HG03460 (cell line): Measurements from ENCODE around the gene WASHC1.
"Not testable (repeated sequence)": the region's sequence is repeated elsewhere in the genome, so short reads cannot be mapped to it uniquely, and the experiment has no call there.

Source experiments
- ATAC-seq: cut with Tn5 transposase; IDR thresholded peaks from one replicate; pipeline ENCODE4 v1.9.1; 2021; ENCODE audit not compliant: unreplicated experiment

Gene WASHC1

GRCh38 chr9:14129-14809 lies 15.0 kb downstream of the WASHC1 start:
- ATAC-seq = not testable (repeated sequence)

DNA sequence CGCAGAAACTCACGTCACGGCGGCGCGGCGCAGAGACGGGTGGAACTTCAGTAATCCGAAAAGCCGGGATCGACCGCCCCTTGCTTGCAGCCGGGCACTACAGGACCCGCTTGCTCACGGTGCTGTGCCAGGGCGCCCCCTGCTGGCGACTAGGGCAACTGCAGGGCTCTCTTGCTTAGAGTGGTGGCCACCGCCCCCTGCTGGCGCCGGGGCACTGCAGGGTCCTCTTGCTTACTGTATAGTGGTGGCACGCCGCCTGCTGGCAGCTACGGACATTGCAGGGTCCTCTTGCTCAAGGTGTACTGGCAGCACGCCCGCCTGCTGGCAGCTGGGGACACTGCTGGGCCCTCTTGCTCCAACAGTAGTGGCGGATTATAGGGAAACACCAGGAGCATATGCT lies 18.1 kb downstream of the WASHC1 start:
- not testable (repeated sequence) for ATAC-seq

DNA sequence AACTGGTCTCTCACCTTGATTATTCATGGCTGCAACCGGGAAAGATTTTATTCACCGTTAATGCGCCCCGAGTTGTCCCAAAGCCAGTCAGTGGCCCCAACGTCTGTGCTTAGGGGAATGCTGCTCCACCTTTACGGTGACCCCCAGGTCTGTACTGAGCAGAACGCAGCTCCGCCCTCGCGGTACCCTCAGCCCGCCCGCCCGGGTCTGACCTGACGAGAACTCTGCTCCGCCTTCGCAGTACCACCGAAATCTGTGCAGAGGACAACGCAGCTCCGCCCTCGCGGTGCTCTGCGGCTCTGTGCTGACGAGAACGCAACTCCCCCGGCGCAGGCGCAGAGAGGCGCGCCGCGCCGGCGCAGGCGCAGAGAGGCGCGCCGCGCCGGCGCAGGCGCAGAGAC lies 18.6 kb downstream of the WASHC1 start:
- not testable (repeated sequence) for ATAC-seq

DNA sequence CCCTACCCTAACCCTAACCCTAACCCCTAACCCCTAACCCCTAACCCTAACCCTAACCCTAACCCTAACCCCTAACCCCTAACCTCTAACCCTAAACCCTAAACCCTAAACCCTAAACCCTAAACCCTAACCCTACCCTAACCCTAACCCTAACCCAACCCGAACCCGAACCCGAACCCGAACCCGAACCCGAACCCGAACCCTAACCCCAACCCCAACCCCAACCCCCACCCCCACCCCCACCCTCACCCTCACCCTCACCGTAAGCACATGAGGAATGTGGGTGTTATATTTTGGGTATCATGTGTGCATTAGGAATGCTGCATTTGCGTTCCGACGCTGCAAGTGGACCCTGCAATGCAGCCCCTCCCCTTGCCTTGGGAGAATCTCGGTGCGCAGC lies 19.0 kb downstream of the WASHC1 start:
- ATAC-seq = not testable (repeated sequence)
